ENCODE measurements around the gene UBR3. TPM values are rescaled to one million over a fixed set of nuclear protein-coding genes. Genes with fewer than 3 reads are reported as not detected.
A peak's percentile ranks its signal among the peaks of the same experiment; 100 is the strongest.
"Not testable (repeated sequence)": the region's sequence is repeated elsewhere in the genome, so short reads cannot be mapped to it uniquely, and the experiment has no call there.

UBR3 gene
- polyA plus RNA-seq, 1 donor from 2014 or later = 75.2 TPM

- TF ChIP-seq RAD21 (conservative IDR thresholded peaks at IDR 0.05) (peak; percentile 77), TAF1 (IDR thresholded peaks at IDR 0.05; ENCODE audit: low read depth) (no peak), EP300 (conservative IDR thresholded peaks at IDR 0.05; ENCODE audit: poor library complexity, severe bottlenecking) (no peak), CTCF (IDR thresholded peaks at IDR 0.05; ENCODE audit: poor library complexity, severe bottlenecking) (peak; percentile 77), MXI1 (conservative IDR thresholded peaks at IDR 0.05; ENCODE audit: poor library complexity, severe bottlenecking) (no peak), SMC3 (conservative IDR thresholded peaks at IDR 0.05; ENCODE audit: poor library complexity) (peak; percentile 74)
- no peaks in the 10 kb centered on the region for H3K9me2 ChIP-seq (ENCODE audit: insufficient read depth, low read length)
These were observed 101.2 kb downstream of the UBR3 start for GRCh38 chr2:169928463-169928864.

GRCh38 chr2:169933124-169933711, 106.0 kb downstream of the UBR3 start:
- Histone ChIP-seq H3K27ac (ENCODE audit: low read length) (no peak overlapping the region), H3F3A (ENCODE audit: insufficient read depth, low read length, poor library complexity, severe bottlenecking) (no peaks in the 10 kb centered on the region), H3K9me3 (ENCODE audit: low read length) (no peaks in the 10 kb centered on the region), H3K9me2 (ENCODE audit: insufficient read depth, low read length) (no peaks in the 10 kb centered on the region), H3K27me3 (ENCODE audit: insufficient read depth, low read depth, low read length) (no peaks in the 10 kb centered on the region), H3K9ac (ENCODE audit: low read length) (no peak overlapping the region), H3K36me3 (ENCODE audit: insufficient read depth, low read length) (no peaks in the 10 kb centered on the region), H3K4me2 (ENCODE audit: low read length) (no peak overlapping the region), H3K4me3 (ENCODE audit: low read length) (no peak overlapping the region), H4K20me1 (ENCODE audit: insufficient read depth) (no peaks in the 10 kb centered on the region), H2AFZ (ENCODE audit: low read depth, low read length) (no peak overlapping the region), H3K79me2 (replicated peaks; ENCODE audit: insufficient read depth, low read length) (no peaks in the 10 kb centered on the region)
- TF ChIP-seq TAF1 (IDR thresholded peaks at IDR 0.05; ENCODE audit: low read depth) (no peak), REST (IDR thresholded peaks at IDR 0.05; ENCODE audit: borderline replicate concordance) (no peak), POLR2AphosphoS5 (IDR thresholded peaks at IDR 0.05) (no peak), SMC3 (conservative IDR thresholded peaks at IDR 0.05; ENCODE audit: poor library complexity) (peak; percentile 74), EZH2 (IDR thresholded peaks at IDR 0.05; ENCODE audit: borderline replicate concordance, insufficient read depth, low read length, poor library complexity, severe bottlenecking) (no peak), RAD21 (conservative IDR thresholded peaks at IDR 0.05) (peak; percentile 82), MXI1 (conservative IDR thresholded peaks at IDR 0.05; ENCODE audit: poor library complexity, severe bottlenecking) (no peak), EP300 (conservative IDR thresholded peaks at IDR 0.05; ENCODE audit: poor library complexity, severe bottlenecking) (no peak), CTCF (IDR thresholded peaks at IDR 0.05; ENCODE audit: poor library complexity, severe bottlenecking) (peak; percentile 76)

More at GRCh38 chr2:169928463-169928864, 101.2 kb downstream of the UBR3 start:
- H3K4me2 ChIP-seq (ENCODE audit: low read length) = no peak overlapping the region
- H3K27me3 ChIP-seq (ENCODE audit: insufficient read depth, low read depth, low read length) = no peaks in the 10 kb centered on the region
- no peaks in the 10 kb centered on the region for H3K36me3 ChIP-seq (ENCODE audit: insufficient read depth, low read length)
- no peak overlapping the region for H2AFZ ChIP-seq (ENCODE audit: low read depth, low read length)
- H3F3A ChIP-seq (ENCODE audit: insufficient read depth, low read length, poor library complexity, severe bottlenecking) = no peaks in the 10 kb centered on the region
- no peaks in the 10 kb centered on the region for H4K20me1 ChIP-seq (ENCODE audit: insufficient read depth)
- no peak overlapping the region for H3K27ac ChIP-seq (ENCODE audit: low read length)
- H3K79me2 ChIP-seq (replicated peaks; ENCODE audit: insufficient read depth, low read length) = no peaks in the 10 kb centered on the region
- no peak overlapping the region for H3K9ac ChIP-seq (ENCODE audit: low read length)
- no peak overlapping the region for H3K4me3 ChIP-seq (ENCODE audit: low read length)
- H3K9me3 ChIP-seq (ENCODE audit: low read length) = no peaks in the 10 kb centered on the region

- H4K20me1 ChIP-seq (ENCODE audit: insufficient read depth); H3K9me2 ChIP-seq (ENCODE audit: insufficient read depth, low read length); H3F3A ChIP-seq (ENCODE audit: insufficient read depth, low read length, poor library complexity, severe bottlenecking); H3K36me3 ChIP-seq (ENCODE audit: insufficient read depth, low read length); H3K79me2 ChIP-seq (replicated peaks; ENCODE audit: insufficient read depth, low read length); H3K27ac ChIP-seq (ENCODE audit: low read length); H3K9ac ChIP-seq (ENCODE audit: low read length); H3K9me3 ChIP-seq (ENCODE audit: low read length); H3K27me3 ChIP-seq (ENCODE audit: insufficient read depth, low read depth, low read length); H3K4me3 ChIP-seq (ENCODE audit: low read length); H2AFZ ChIP-seq (ENCODE audit: low read depth, low read length); H3K4me2 ChIP-seq (ENCODE audit: low read length): not testable (repeated sequence)
These were observed 109.4 kb downstream of the UBR3 start for GRCh38 chr2:169936652-169937051.
